Hepatocyte (in vitro differentiated cells): Measurements from ENCODE around the gene SLX4IP. TPM values are rescaled to one million over a fixed set of nuclear protein-coding genes. Genes with fewer than 3 reads are reported as not detected.

Experiments
- DNase-seq: peaks from one replicate; pipeline ENCODE4 v3.0.0-alpha.2; 2016; ENCODE audit warnings: low spot score
- H2AFZ ChIP-seq: fragments of 200-600 bp; sonication (generic); 2 replicates; pipeline ENCODE4 v1.6.0; 2016; ENCODE audit warnings: antibody characterized with exemption, mild to moderate bottlenecking
- H3K27ac ChIP-seq: fragments of 200-600 bp; sonication (generic); 2 replicates; pipeline ENCODE4 v1.5.1; 2016; ENCODE audit warnings: mild to moderate bottlenecking
- H3K27me3 ChIP-seq: fragments of 200-600 bp; sonication (generic); 2 replicates; pipeline ENCODE4 v1.6.1; 2016
- H3K36me3 ChIP-seq: fragments of 200-600 bp; sonication (generic); replicated peaks from 2 replicates; pipeline ENCODE4 v1.5.1; 2016; ENCODE audit warnings: low read depth; ENCODE audit not compliant: insufficient read depth
- H3K4me1 ChIP-seq: fragments of 200-600 bp; sonication (generic); 2 replicates; pipeline ENCODE4 v1.5.1; 2016; ENCODE audit warnings: mild to moderate bottlenecking, moderate library complexity; ENCODE audit not compliant: insufficient read depth
- H3K4me2 ChIP-seq: fragments of 200-600 bp; sonication (generic); 2 replicates; pipeline ENCODE4 v1.6.0; 2016
- H3K4me3 ChIP-seq: fragments of 200-600 bp; sonication (generic); 2 replicates; pipeline ENCODE4 v1.5.1; 2016; ENCODE audit warnings: mild to moderate bottlenecking
- H3K79me2 ChIP-seq: fragments of 200-600 bp; sonication (generic); 2 replicates; pipeline ENCODE4 v1.6.0; 2017; ENCODE audit warnings: mild to moderate bottlenecking
- H3K9me2 ChIP-seq: fragments of 200-600 bp; sonication (generic); replicated peaks from 2 replicates; pipeline ENCODE4 v1.6.0; 2017; ENCODE audit warnings: mild to moderate bottlenecking; ENCODE audit not compliant: insufficient read depth
- H3K9me3 ChIP-seq: fragments of 200-600 bp; sonication (generic); 2 replicates; pipeline ENCODE4 v1.5.1; 2016; ENCODE audit warnings: low read depth, mild to moderate bottlenecking
- H4K20me1 ChIP-seq: fragments of 200-600 bp; sonication (generic); 2 replicates; pipeline ENCODE4 v1.6.0; 2016; ENCODE audit warnings: mild to moderate bottlenecking; ENCODE audit not compliant: insufficient read depth, poor library complexity, severe bottlenecking
- EZH2 ChIP-seq: fragments of 200-600 bp; sonication (generic); IDR thresholded peaks from 2 replicates; pipeline ENCODE4 v1.6.1; 2016; ENCODE audit warnings: antibody characterized with exemption, mild to moderate bottlenecking, borderline replicate concordance
- EZH2phosphoT487 ChIP-seq: fragments of 200-600 bp; sonication (generic); IDR thresholded peaks from one replicate; pipeline ENCODE4 v1.6.1; 2018; ENCODE audit warnings: antibody characterized with exemption, mild to moderate bottlenecking, low read depth, moderate library complexity; ENCODE audit not compliant: unreplicated experiment, severe bottlenecking
- WGBS: methylation state at CpG from one replicate; pipeline ENCODE4 v1.1.6; 2016; ENCODE audit warnings: low lambda C conversion rate; ENCODE audit errors: missing lambda C conversion rate; 5-methylcytosine and 5-hydroxymethylcytosine counted together
- polyA plus RNA-seq: library from polyadenylated mRNA; unstranded; fragments of >200 nt; fragmentation: Nextera tagmentation; extraction: Ambion mirVana; gene quantifications from 2 replicates; pipeline ENCODE4 v1.2.1, GENCODE V29; 2016
- total RNA-seq: library from RNA; depleted of rRNA; stranded (reverse); fragments of >200 nt; gene quantifications from 2 replicates; pipeline ENCODE4 v1.2.3, GENCODE V29; 2014
- TF ChIP-seq, protein P1 (sequence below): fragments of 200-600 bp; sonication (generic); IDR thresholded peaks from 2 replicates; pipeline ENCODE4 v1.5.1; 2016; ENCODE audit warnings: antibody characterized with exemption, mild to moderate bottlenecking; ENCODE audit not compliant: poor library complexity

Gene SLX4IP
- total and polyA plus RNA-seq, 2 experiments from 2014 or later, result 2.9 to 5.7 TPM

DNA sequence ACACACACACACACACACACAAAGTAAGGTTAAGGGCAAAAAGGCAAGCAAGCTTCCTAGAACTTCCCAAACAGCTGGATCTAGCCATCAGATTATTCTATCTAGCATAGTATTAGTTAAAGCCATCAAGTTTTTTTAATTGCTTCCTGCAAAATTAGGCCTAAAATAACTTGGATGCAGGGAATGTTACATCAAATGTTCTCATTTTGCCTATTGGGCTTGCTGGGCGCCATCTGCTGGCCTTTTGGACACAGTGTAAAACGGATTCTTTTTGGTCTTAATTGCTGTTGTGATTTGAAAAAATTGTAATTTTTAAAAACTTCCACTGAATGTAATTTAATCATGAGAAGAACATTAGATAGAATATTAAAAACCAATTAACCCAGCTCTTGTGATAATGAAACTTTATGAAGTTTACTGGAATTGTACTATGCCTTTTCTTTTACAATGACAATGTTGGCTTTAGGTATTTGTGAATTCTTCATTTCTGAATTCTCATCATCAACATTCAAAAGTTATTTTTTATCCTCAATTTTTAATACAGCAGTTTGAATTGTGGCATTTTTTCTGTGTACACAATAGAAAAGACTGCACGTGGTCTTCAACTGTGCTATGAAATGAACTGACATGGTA lies 7.9 kb upstream of the SLX4IP start:
- no peaks in the 10 kb centered on the region for H3K4me1 ChIP-seq
- H2AFZ ChIP-seq, result no peak overlapping the region
- no peak overlapping the region for H3K27ac ChIP-seq
- TF ChIP-seq, protein P1, sequence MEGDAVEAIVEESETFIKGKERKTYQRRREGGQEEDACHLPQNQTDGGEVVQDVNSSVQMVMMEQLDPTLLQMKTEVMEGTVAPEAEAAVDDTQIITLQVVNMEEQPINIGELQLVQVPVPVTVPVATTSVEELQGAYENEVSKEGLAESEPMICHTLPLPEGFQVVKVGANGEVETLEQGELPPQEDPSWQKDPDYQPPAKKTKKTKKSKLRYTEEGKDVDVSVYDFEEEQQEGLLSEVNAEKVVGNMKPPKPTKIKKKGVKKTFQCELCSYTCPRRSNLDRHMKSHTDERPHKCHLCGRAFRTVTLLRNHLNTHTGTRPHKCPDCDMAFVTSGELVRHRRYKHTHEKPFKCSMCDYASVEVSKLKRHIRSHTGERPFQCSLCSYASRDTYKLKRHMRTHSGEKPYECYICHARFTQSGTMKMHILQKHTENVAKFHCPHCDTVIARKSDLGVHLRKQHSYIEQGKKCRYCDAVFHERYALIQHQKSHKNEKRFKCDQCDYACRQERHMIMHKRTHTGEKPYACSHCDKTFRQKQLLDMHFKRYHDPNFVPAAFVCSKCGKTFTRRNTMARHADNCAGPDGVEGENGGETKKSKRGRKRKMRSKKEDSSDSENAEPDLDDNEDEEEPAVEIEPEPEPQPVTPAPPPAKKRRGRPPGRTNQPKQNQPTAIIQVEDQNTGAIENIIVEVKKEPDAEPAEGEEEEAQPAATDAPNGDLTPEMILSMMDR, result peak; percentile 95
- TF ChIP-seq EZH2phosphoT487, result no peak
- H3K4me3 ChIP-seq, result no peak overlapping the region
- H3K9me3 ChIP-seq, result no peaks in the 10 kb centered on the region
- peak; percentile 76 for DNase-seq
- H3K36me3 ChIP-seq, result no peaks in the 10 kb centered on the region
- no peak overlapping the region for H3K4me2 ChIP-seq
- H3K9me2 ChIP-seq, result no peaks in the 10 kb centered on the region
- peaks cover 86% of the 10 kb centered on the region for H3K79me2 ChIP-seq
- H3K27me3 ChIP-seq, result no peaks in the 10 kb centered on the region
- peaks cover 5% of the 10 kb centered on the region for H4K20me1 ChIP-seq
- 34% methylated on average over 3 of the region's 3 CpGs for WGBS

DNA sequence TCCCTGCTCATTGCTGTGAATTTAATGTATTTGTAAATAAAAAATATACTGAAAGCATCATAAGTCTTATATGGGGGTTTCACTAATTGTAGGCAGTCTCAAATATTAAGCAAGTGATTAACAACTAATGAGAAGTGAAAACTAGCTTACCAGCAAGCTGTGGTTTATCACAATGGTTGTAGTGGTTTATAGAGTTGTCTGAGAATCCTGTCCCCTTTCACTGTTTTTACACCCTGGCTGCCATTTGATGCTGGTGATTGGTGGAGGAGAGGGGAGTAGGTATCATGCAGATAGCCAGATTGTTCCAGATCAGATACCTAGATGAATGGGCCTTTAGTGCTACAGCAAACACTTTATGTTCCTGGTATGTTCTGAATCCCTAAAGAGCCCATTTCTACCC lies 7.1 kb upstream of the SLX4IP start:
- no peak overlapping the region for H3K4me3 ChIP-seq
- no peak overlapping the region for H3K4me2 ChIP-seq
- H3K9me2 ChIP-seq, result no peaks in the 10 kb centered on the region
- no peaks in the 10 kb centered on the region for H3K36me3 ChIP-seq
- H4K20me1 ChIP-seq, result peaks cover 5% of the 10 kb centered on the region
- peaks cover 89% of the 10 kb centered on the region for H3K79me2 ChIP-seq
- no peak for DNase-seq
- no peaks in the 10 kb centered on the region for H3K4me1 ChIP-seq
- no peak overlapping the region for H2AFZ ChIP-seq
- TF ChIP-seq, protein P1, result no peak
- no peak for TF ChIP-seq EZH2
- H3K9me3 ChIP-seq, result no peaks in the 10 kb centered on the region
- no peak overlapping the region for H3K27ac ChIP-seq
- no peaks in the 10 kb centered on the region for H3K27me3 ChIP-seq

DNA sequence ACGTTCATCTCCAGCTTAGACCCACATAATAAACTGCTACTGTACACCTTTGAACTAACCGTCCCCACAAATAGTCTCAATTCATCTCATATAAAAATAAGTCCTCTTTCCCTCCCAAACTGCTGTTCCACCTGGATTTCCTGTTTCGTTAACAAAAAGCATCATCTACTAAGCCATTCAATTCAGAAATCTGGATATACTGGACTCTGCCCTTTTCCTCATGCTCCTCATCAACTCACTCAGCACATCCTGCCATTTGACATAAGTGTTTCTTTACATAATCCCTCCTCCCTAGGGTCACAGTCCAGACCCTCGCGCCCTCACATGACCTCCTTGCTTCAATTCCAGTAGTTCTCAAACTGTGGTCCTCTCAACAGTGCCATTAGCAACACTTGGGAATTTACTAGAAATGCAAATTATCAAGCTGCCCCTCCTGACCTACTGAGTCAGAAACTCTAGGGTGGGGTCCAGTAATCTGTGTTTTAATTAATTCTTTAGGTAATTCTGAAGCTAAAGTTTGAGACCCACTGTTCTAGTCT lies 5.6 kb upstream of the SLX4IP start:
- H3K4me2 ChIP-seq, result no peak overlapping the region
- no peaks in the 10 kb centered on the region for H3K27me3 ChIP-seq

More for the DNA sequence above, 5.6 kb upstream of the SLX4IP start:
- Histone ChIP-seq H4K20me1 (peaks cover 5% of the 10 kb centered on the region), H3K9me2 (no peaks in the 10 kb centered on the region), H3K4me1 (no peaks in the 10 kb centered on the region), H2AFZ (no peak overlapping the region), H3K4me3 (no peak overlapping the region), H3K27ac (no peak overlapping the region), H3K9me3 (no peaks in the 10 kb centered on the region), H3K79me2 (peaks cover 81% of the 10 kb centered on the region), H3K36me3 (no peaks in the 10 kb centered on the region)
- 85% methylated on average over 5 of the region's 5 CpGs for WGBS
- TF ChIP-seq, protein P1, result no peak
- TF ChIP-seq EZH2 (no peak), EZH2phosphoT487 (no peak)
- peak; percentile 13 for DNase-seq
